SIG-M5 treated with dmso at 0.1 percent for 504 hours (cell line): ENCODE results near the gene ATXN2L.
A peak's percentile ranks its signal among the peaks of the same experiment; 100 is the strongest.

Source experiments
- DNase-seq: peaks from one replicate; lab custom pipeline; 2025; ENCODE audit not compliant: unreplicated experiment; lab: John Stamatoyannopoulos, UW

Gene ATXN2L

DNA sequence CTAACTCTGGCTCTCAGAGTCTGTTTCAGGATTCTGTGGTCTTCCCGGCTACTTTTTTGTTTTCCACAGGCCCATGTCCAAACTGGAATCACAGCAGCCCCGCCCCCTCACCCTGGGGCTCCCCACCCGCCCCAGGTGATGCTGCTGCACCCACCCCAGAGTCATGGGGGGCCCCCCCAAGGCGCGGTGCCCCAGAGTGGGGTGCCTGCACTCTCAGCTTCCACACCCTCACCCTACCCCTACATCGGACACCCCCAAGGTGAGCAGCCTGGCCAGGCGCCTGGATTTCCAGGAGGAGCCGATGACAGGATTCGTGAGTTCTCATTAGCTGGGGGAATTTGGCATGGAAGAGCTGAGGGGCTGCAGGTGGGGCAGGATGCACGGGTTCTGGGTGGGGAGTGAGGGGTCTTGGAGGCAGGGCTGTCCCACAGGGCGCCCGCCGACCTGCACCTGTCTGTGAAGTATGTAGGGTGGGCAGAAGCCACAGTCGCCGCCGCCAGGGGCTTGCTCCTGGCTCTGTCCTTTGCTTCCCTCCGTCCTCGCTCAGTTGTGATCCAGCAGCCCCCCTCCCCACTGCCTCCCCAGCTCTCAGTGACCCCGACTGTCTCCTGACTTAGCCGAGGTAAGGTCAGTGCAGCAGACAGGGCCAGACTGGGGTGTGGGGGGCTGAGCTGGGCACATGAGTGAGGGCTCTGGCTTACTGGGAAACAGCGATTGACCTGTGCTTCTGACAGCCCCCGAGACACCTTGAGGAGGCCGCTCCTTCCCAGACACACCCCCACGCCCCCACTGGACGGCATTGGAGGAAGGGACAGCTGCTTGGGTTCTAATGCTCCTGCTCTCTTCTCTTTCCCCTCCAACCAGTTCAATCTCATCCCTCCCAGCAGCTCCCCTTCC lies 13.3 kb downstream of the ATXN2L start:
- no peak for DNase-seq

GRCh38 chr16:28836761-28837064 lies 13.9 kb downstream of the ATXN2L start:
- no peak for DNase-seq

DNA sequence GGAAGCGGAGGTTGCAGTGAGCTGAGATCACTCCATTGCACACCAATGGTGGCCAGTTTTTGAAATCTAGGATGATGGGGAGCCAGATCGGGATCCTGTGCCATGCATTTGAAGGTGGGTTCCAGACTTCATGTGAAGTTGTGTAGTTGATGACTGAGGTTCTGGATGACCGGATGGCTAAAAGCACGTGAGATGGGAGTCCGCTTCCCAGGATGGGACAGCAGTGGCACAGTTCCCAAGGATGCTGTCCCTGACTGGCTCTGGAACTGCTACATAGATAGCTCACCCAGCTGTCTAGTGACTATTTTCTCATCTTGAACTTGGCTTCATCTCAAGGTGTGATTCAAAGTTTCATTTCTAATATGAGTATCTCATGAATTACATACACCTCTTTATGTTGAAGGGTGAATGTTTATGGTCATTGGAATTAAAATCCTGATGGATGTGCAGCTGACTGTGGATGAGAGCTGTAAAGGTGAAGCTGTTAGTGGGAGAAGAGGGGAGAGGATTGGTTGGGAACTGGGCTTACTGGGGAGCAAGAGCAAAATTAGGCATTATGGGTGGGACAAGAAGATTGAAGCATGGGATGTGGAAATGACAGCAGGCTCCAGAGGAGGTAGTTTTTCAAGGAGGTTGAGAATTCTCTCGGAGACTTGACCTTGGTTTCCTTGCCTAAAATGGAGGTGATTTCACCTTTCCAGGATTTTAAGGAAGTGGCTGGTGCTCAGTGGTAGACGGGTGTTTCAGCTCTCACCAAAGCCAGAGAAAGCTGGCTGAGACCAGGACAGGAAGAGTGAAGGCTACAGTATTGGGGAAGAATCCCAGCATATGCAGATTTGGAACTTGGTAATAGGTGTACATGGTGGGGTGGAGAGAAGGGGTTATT lies 15.1 kb downstream of the ATXN2L start:
- DNase-seq = no peak

GRCh38 chr16:28838558-28838918 lies 15.7 kb downstream of the ATXN2L start:
- no peak for DNase-seq

GRCh38 chr16:28839004-28839639 lies 16.3 kb downstream of the ATXN2L start:
- no peak for DNase-seq

- no peak for DNase-seq
Observed at GRCh38 chr16:28839899-28840298, 17.1 kb downstream of the ATXN2L start.

GRCh38 chr16:28842696-28843095 lies 19.9 kb downstream of the ATXN2L start:
- DNase-seq = no peak

DNA sequence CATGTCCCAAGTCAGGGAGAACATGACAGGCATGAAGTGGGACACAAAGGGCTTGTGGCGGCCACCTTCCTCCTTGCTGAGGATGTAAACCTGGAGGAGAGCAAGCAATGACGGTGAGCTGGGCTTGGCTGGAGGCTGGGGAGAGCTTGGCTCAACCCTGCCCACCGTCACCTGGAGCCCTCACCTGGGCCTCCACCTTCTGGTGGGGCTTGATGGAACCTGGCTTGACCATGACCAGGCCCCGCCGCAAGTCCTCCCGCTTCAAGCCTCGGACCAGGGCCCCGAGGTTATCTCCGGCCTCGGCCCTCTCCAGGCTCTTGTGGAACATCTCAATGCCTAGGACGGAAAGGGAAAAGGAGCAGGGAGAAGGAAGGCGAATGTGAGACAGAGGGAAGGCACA lies 21.0 kb downstream of the ATXN2L start:
- no peak for DNase-seq

DNA sequence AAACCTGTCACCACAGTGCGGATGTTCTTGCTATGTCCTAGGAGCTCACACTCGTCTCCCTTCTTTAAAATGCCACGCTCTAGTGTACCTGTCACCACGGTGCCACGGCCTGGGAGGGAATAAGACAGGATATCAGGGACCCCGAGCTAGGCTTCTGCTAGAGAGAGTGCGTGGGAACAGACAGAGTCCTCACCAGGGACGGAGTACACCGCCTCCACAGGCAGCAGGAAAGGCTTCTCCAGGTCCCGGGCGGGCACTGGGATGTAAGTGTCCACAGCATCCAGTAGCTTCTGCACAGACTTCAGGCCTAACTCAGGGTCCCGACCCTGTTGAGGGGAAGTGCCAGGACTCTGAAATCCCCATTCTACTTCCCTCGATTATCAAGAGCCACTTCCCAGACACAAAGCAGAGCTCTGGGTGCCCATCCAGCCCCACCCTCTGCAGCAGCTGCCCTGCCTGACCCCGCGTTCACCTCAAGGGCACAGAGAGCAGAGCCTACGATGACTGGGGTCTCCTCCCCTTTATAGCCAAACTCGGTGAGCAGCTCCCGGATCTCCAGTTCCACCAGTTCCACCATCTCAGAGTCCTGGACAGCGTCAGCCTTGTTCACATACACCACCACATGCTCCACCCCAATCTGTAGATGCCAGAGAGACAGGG lies 21.6 kb downstream of the ATXN2L start:
- no peak for DNase-seq

- DNase-seq = peak; percentile 70
Observed at GRCh38 chr16:28845293-28845692, 22.5 kb downstream of the ATXN2L start.

DNA sequence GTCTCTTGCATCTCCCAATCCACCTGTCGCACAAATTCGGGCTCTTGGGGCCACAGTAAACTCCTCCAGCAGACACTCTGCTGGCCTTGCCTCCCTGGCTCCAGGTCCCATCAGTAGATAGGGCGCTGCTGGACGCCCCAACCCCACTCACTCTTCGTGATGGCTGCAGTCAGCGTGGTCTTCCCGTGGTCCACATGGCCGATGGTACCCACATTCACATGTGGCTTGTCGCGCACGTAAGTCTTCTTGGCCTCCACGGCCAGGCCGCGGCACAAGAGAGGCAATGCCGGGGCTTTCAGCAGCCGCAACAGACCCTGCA lies 22.9 kb downstream of the ATXN2L start:
- DNase-seq = no peak

GRCh38 chr16:28846080-28846932 lies 23.5 kb downstream of the ATXN2L start, which contains the start of gene TUFM:
Gene TUFM, minus strand, starts transcription at chr16:28846348. Its CDS starts 79 bp downstream, at chr16:28846269.
- DNase-seq = peak; percentile 97

DNA sequence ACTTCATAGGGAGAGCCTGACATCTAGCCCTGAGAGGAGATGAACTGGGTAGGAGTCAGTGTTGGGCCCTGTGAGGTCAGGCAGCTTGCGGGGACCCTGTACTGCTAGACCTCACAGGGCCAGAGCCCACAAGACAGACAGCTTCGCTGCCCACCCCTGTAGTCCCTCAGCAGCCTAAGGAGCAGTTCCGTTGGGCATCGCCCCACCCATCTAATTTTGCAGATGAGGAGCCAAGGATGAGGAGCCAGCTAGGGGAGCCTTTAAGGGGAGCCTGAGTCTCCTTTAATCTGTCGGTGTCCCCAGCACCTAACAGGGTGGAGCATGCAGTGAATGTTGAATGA lies 24.1 kb downstream of the ATXN2L start:
- no peak for DNase-seq

DNA sequence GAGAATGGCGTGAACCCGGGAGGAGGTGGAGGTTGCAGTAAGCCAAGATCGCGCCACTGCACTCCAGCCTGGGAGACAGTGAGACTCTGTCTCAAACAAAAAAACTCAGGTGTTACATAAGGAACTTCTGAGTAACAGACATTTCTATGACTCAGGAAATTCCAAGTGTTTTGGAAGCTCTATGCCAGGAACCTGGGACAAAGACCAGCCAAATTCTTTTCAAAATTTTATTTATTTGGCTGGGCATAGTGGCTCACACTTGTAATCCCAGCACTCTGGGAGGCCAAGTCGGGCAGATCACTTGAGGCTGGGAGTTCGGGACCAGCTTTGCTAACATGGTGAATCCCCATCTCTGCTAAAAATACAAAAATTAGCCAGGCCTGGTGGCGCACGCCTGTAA lies 35.6 kb downstream of the ATXN2L start:
- no peak for DNase-seq

- DNase-seq = no peak
Observed at GRCh38 chr16:28859326-28859725, 36.5 kb downstream of the ATXN2L start.

GRCh38 chr16:28863929-28864793 lies 41.4 kb downstream of the ATXN2L start:
- DNase-seq = no peak

GRCh38 chr16:28865001-28865688 lies 42.3 kb downstream of the ATXN2L start:
- no peak for DNase-seq

DNA sequence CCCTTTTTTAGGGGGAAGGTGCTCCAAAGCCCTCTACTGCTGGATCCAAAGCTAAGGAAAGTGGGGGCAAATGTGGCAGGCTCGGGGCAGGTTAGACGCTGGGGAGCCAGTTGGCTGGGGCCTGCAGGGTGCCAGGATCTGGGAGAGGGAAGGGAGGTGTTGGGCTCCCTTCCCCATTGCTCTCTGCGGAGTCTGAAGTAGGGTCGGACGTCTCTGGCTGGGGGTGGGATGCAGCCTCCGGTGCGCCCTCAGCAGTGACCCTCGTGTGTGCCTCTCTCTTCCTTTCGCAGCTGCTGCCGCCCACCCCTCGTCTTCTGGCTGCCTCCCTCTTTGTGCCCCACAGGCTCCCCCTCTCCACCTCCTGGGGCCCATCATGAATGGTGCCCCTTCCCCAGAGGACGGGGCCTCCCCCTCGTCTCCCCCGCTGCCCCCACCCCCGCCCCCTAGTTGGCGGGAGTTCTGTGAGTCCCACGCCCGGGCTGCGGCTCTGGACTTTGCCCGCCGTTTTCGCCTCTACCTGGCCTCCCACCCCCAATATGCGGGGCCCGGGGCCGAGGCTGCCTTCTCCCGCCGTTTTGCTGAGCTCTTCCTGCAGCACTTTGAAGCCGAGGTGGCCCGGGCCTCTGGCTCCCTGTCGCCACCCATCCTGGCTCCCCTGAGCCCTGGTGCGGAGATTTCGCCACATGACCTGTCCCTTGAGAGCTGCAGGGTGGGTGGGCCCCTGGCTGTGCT lies 43.1 kb downstream of the ATXN2L start:
- DNase-seq = no peak
